SK-N-MC (cell line): ENCODE measurements around the gene RASSF9.

Source experiments
- DNase-seq: peaks from one replicate; pipeline ENCODE4 v3.0.0-alpha.2; 2011; ENCODE audit warnings: low read depth, low spot score
- H3K27ac ChIP-seq: fragments of 200-600 bp; sonication (generic); 2 replicates; pipeline ENCODE4 v1.5.1; 2016; ENCODE audit warnings: mixed run types
- H3K36me3 ChIP-seq: fragments of 200-600 bp; sonication (generic); 2 replicates; pipeline ENCODE4 v1.6.1; 2017; ENCODE audit warnings: antibody characterized with exemption, low read length, mixed read lengths; ENCODE audit not compliant: insufficient read depth
- H3K4me3 ChIP-seq: fragments of 200-600 bp; sonication (generic); 2 replicates; pipeline ENCODE4 v1.5.1; 2016
- H3K9ac ChIP-seq: fragments of 200-600 bp; sonication (generic); 2 replicates; pipeline ENCODE4 v1.8.0; 2017; ENCODE audit warnings: mixed run types, mixed read lengths; ENCODE audit not compliant: insufficient read length
- H3K9me3 ChIP-seq: fragments of 200-600 bp; sonication (generic); 2 replicates; pipeline ENCODE4 v1.6.1; 2017; ENCODE audit warnings: low read depth, mild to moderate bottlenecking, antibody characterized with exemption, low read length, moderate library complexity, mixed read lengths
- EZH2 ChIP-seq: fragments of 200-600 bp; sonication (generic); IDR thresholded peaks from one replicate; pipeline ENCODE4 v1.6.1; 2017; ENCODE audit warnings: antibody characterized with exemption
- FOXP2 ChIP-seq: optimal IDR thresholded peaks from 2 replicates; pipeline ENCODE3; 2011; ENCODE audit warnings: mild to moderate bottlenecking, moderate library complexity; ENCODE audit not compliant: insufficient read depth; ENCODE audit errors: extremely low read length, control extremely low read depth
- POLR2AphosphoS5 ChIP-seq: IDR thresholded peaks from 2 replicates; pipeline ENCODE4 v1.6.1; 2012; ENCODE audit warnings: mild to moderate bottlenecking, low read depth, low read length, borderline replicate concordance

Gene RASSF9

GRCh38 chr12:85855305-85855704 is 19.1 kb upstream of the RASSF9 start:
- Histone ChIP-seq H3K4me3 (no peak overlapping the region), H3K9me3 (peaks cover 8% of the 10 kb centered on the region; the same call in 1 of the 2 replicates), H3K27ac (no peak overlapping the region), H3K36me3 (no peaks in the 10 kb centered on the region), H3K9ac (no peak overlapping the region)
- TF ChIP-seq EZH2 = no peak
- TF ChIP-seq FOXP2 = no peak
- TF ChIP-seq POLR2AphosphoS5 = no peak
- no peak for DNase-seq

DNA sequence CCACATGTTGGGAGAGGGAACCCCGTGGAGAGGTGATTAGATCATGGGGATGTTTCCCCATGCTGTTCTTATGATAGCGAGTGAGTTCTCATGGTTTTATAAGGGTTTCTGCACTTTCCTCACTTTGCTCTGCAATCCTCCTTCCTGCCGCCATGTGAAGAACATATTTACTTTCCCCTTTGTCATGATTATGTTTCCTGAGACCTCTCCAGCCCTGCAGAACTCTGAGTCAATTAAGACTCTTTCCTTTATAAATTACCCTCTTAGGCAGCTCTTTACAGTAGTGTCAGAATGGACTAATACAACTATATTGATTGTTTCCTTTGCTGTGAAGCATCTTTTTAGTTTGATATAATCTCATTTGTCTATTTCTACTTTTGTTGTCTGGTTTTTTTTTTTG is 13.1 kb upstream of the RASSF9 start:
- no peak overlapping the region for H3K9ac ChIP-seq
- DNase-seq = no peak
- H3K36me3 ChIP-seq = no peaks in the 10 kb centered on the region
- no peak overlapping the region for H3K27ac ChIP-seq
- H3K9me3 ChIP-seq = peaks cover 8% of the 10 kb centered on the region; the same call in 1 of the 2 replicates
- no peak for TF ChIP-seq EZH2
- TF ChIP-seq FOXP2 = no peak
- no peak for TF ChIP-seq POLR2AphosphoS5
- no peak overlapping the region for H3K4me3 ChIP-seq

- Histone ChIP-seq H3K4me3 (no peak overlapping the region), H3K9ac (no peak overlapping the region), H3K36me3 (no peaks in the 10 kb centered on the region), H3K27ac (no peak overlapping the region), H3K9me3 (no peaks in the 10 kb centered on the region)
- no peak for DNase-seq
- TF ChIP-seq EZH2 = no peak
- no peak for TF ChIP-seq POLR2AphosphoS5
- TF ChIP-seq FOXP2 = no peak
Observed at GRCh38 chr12:85843606-85844310, 7.5 kb upstream of the RASSF9 start.

GRCh38 chr12:85835426-85836196 is 598 bp downstream of the RASSF9 start:
- Histone ChIP-seq H3K4me3 (peak overlapping the region; percentile 25; the same call in 1 of the 2 replicates), H3K9ac (no peak overlapping the region)

GRCh38 chr12:85834378-85834777 is 1.8 kb downstream of the RASSF9 start:
- no peak for DNase-seq
- TF ChIP-seq FOXP2 = no peak
- no peak for TF ChIP-seq EZH2
- TF ChIP-seq POLR2AphosphoS5 = no peak
- no peaks in the 10 kb centered on the region for H3K36me3 ChIP-seq
- H3K4me3 ChIP-seq = peak overlapping the region; percentile 18; the same call in 1 of the 2 replicates
- H3K9ac ChIP-seq = no peak overlapping the region
- no peaks in the 10 kb centered on the region for H3K9me3 ChIP-seq
- H3K27ac ChIP-seq = no peak overlapping the region

More at GRCh38 chr12:85835426-85836196, 598 bp downstream of the RASSF9 start:
- no peak for TF ChIP-seq POLR2AphosphoS5
- no peak for TF ChIP-seq FOXP2
- TF ChIP-seq EZH2 = no peak
- H3K36me3 ChIP-seq = no peaks in the 10 kb centered on the region
- no peak overlapping the region for H3K27ac ChIP-seq
- no peaks in the 10 kb centered on the region for H3K9me3 ChIP-seq
- DNase-seq = no peak

GRCh38 chr12:85833579-85833978 is 2.6 kb downstream of the RASSF9 start:
- no peak for TF ChIP-seq FOXP2
- TF ChIP-seq EZH2 = no peak
- TF ChIP-seq POLR2AphosphoS5 = no peak
- no peak overlapping the region for H3K9ac ChIP-seq
- no peaks in the 10 kb centered on the region for H3K9me3 ChIP-seq
- no peak overlapping the region for H3K4me3 ChIP-seq
- no peak for DNase-seq
- no peak overlapping the region for H3K27ac ChIP-seq
- no peaks in the 10 kb centered on the region for H3K36me3 ChIP-seq

DNA sequence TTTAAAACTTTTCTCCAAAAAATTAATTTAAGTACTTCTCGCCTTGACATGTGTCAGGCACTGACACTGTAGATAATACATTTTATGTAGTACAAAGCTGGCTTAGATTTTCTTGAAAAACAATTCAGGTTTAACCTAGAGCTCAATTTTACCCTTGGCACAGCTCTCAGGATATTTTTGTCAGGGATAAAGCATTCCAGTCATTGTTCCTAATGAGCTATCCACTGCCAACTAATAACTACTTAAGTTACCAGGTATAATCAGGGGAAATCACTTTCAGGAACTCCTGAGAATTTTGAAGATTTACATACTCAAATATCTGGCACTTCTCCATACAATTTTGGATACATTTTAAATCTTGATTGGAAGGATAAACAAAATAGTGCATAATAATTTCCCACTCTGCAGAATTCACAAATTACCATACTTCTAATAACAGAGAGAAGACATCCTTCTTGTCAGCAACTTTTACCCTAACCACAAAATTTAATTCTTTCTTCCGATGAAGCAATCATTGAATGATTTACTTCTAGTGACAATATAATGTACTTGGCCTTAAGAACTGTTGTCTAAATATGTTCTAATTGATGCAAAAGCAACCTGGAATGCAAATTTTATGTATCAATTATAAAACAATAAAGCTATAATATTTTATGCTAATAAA is 4.8 kb downstream of the RASSF9 start:
- no peak overlapping the region for H3K9ac ChIP-seq
- DNase-seq = peak; percentile 71
- TF ChIP-seq POLR2AphosphoS5 = peak; percentile 59; the same call in 1 of the 2 replicates
- no peak for TF ChIP-seq EZH2
- H3K9me3 ChIP-seq = no peaks in the 10 kb centered on the region
- no peaks in the 10 kb centered on the region for H3K36me3 ChIP-seq
- H3K4me3 ChIP-seq = no peak overlapping the region
- no peak overlapping the region for H3K27ac ChIP-seq

DNA sequence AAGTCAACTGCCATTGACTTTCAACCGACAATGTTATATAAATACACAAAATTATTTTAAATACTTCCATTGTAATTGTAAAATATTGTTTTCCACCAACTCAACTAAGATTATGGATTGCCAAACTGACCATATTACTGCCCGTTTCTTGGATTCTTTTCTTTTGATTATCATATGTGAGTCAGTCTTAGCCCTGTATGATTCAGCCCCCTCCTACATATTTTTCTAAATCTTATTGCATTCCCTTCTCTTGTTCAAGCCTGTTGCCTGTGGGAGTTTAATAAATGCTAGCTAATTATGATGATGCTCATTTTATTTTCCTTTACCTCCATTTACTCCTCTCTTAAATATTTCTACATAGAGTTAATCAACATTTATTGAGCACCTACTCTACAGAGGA is 6.8 kb downstream of the RASSF9 start:
- no peak for DNase-seq
- Histone ChIP-seq H3K9ac (no peak overlapping the region), H3K27ac (no peak overlapping the region), H3K9me3 (no peaks in the 10 kb centered on the region), H3K4me3 (no peak overlapping the region), H3K36me3 (no peaks in the 10 kb centered on the region)
- TF ChIP-seq FOXP2 (no peak), POLR2AphosphoS5 (no peak), EZH2 (no peak)
